Trophoblast cell (in vitro differentiated cells and primary cell): Measurements from ENCODE around the gene BOK.

Experiments
- DNase-seq, 2 donors: peaks; one replicate each; pipeline ENCODE4 v3.0.0-alpha.2; 2016
- H2AFZ ChIP-seq: 2 replicates; pipeline ENCODE4 v1.6.1; 2013; ENCODE audit warnings: low read length, moderate library complexity, mild to moderate bottlenecking; ENCODE audit not compliant: insufficient read depth, poor library complexity
- H2AK5ac ChIP-seq: 2 replicates; pipeline ENCODE4 v1.6.1; 2013; ENCODE audit warnings: mild to moderate bottlenecking, low read length
- H2BK120ac ChIP-seq: 2 replicates; pipeline ENCODE4 v1.6.1; 2013; ENCODE audit warnings: low read length, mild to moderate bottlenecking, moderate library complexity; ENCODE audit not compliant: insufficient read depth, poor library complexity
- H2BK12ac ChIP-seq: 2 replicates; pipeline ENCODE4 v1.6.1; 2013; ENCODE audit warnings: mild to moderate bottlenecking, low read length, moderate library complexity
- H2BK5ac ChIP-seq: 2 replicates; pipeline ENCODE4 v1.6.1; 2013; ENCODE audit warnings: low read length, low read depth, moderate library complexity, mild to moderate bottlenecking; ENCODE audit not compliant: poor library complexity
- H3K14ac ChIP-seq: 2 replicates; pipeline ENCODE4 v1.6.1; 2013; ENCODE audit warnings: mild to moderate bottlenecking, low read length
- H3K18ac ChIP-seq: 2 replicates; pipeline ENCODE4 v1.6.1; 2013; ENCODE audit warnings: mild to moderate bottlenecking, low read length
- H3K23ac ChIP-seq: 2 replicates; pipeline ENCODE4 v1.6.1; 2013; ENCODE audit warnings: low read length
- H3K27ac ChIP-seq: 2 replicates; pipeline ENCODE4 v1.5.1; 2013; ENCODE audit warnings: low read depth, mild to moderate bottlenecking, inconsistent platforms, low read length, moderate library complexity
- H3K27me3 ChIP-seq: 2 replicates; pipeline ENCODE4 v1.6.1; 2013; ENCODE audit warnings: inconsistent platforms, mild to moderate bottlenecking, low read length, moderate library complexity; ENCODE audit not compliant: insufficient read depth
- H3K36me3 ChIP-seq, 2 experiments: 1 replicate in 1 of 2; 2 replicates in 1 of 2; pipeline ENCODE4 v1.6.1; 2013; ENCODE audit warnings: low read length in 2 of 2, mild to moderate bottlenecking in 2 of 2, moderate library complexity in 1 of 2; ENCODE audit not compliant: insufficient read depth in 2 of 2, control insufficient read depth in 1 of 2
- H3K4ac ChIP-seq: 2 replicates; pipeline ENCODE4 v1.6.1; 2013; ENCODE audit warnings: low read depth, mild to moderate bottlenecking, low read length, moderate library complexity
- H3K4me1 ChIP-seq, 2 experiments: 1 replicate in 1 of 2; 2 replicates in 1 of 2; pipeline ENCODE4 v1.6.1; 2013; ENCODE audit warnings: low read length in 2 of 2, mild to moderate bottlenecking in 2 of 2, moderate library complexity in 1 of 2; ENCODE audit not compliant: insufficient read depth in 2 of 2, control insufficient read depth in 1 of 2
- H3K4me2 ChIP-seq: 2 replicates; pipeline ENCODE4 v1.6.1; 2013; ENCODE audit warnings: inconsistent platforms, mild to moderate bottlenecking, low read length, moderate library complexity
- H3K4me3 ChIP-seq: 2 replicates; pipeline ENCODE4 v1.5.1; 2013; ENCODE audit warnings: mild to moderate bottlenecking, low read depth, low read length, inconsistent platforms
- H3K79me1 ChIP-seq: one replicate; pipeline ENCODE4 v1.6.1; 2013; ENCODE audit warnings: low read length
- H3K79me2 ChIP-seq: 2 replicates; pipeline ENCODE4 v1.6.1; 2013; ENCODE audit warnings: low read length, mild to moderate bottlenecking; ENCODE audit not compliant: control insufficient read depth, insufficient read depth, poor library complexity
- H3K9ac ChIP-seq: 2 replicates; pipeline ENCODE4 v1.6.1; 2013; ENCODE audit warnings: mild to moderate bottlenecking, low read length
- H3K9me3 ChIP-seq: 2 replicates; pipeline ENCODE4 v1.6.1; 2013; ENCODE audit warnings: low read depth, mild to moderate bottlenecking, control low read depth, inconsistent platforms, low read length; ENCODE audit not compliant: insufficient read depth
- H4K12ac ChIP-seq: 2 replicates; pipeline ENCODE4 v1.6.1; 2013; ENCODE audit warnings: low read depth, mild to moderate bottlenecking, low read length, moderate library complexity
- H4K8ac ChIP-seq: 2 replicates; pipeline ENCODE4 v1.6.1; 2013; ENCODE audit warnings: low read depth, mild to moderate bottlenecking, low read length, moderate library complexity
- H4K91ac ChIP-seq: one replicate; pipeline ENCODE4 v1.6.1; 2013; ENCODE audit warnings: low read depth, mild to moderate bottlenecking, low read length, moderate library complexity
- WGBS: extraction: QIAGEN DNeasy Blood & Tissue Kit; methylation state at CpG from one replicate; pipeline ENCODE4 v1.1.7; 2013; ENCODE audit warnings: missing lambda C conversion rate; ENCODE audit not compliant: insufficient read length, insufficient coverage; ENCODE audit errors: extremely low coverage; 5-methylcytosine and 5-hydroxymethylcytosine counted together

The BOK gene

DNA sequence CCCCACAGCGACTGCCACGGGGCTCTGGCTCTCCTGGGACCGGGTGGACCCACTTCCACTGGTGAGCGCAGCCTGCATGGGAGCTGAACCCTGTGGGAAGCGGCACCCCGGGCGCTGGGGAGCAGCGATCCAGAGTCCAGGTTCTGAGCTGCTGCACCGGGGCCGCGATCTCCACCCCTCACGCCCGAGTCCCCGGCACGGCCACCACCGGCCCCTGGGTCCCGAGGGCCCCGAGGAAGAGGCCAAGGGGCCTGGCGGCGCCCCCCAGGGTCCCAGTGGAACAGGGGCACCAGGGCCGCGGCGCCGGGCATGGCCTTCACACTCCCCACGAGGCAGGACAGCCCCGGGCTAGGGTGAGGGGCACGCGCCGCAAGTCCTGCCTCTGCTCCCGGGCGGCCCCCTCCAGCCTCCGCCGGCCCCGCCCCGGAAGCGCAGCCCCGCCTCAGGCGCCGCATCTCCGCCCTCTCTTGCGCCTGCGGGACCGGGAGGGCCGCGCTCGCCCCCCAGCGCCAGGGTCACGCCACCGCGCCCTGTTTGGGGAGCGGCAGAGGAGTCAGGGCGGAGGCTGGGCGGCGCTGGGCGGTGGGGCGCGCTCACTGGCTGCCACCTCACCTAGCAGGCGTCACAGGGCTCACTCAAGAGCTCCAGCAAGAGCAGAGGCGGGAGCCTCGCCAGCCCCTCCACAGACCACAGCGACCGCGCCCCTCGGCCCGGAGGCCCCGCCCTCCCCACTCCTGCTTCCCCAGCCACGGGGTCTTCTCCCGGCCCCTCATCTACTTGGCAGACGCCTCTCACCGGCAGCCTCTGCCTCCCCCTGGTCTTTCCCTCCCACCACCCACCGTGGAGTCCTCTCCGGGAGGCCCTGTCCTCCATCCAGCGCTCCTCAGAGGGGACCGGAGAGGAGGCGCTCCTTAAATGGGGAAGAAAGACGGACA is 51.6 kb downstream of the BOK start:
- peaks cover 19 to 27% of the 10 kb centered on the region in 2 experiments for H3K36me3 ChIP-seq
- peak overlapping the region; percentile 98 for H2AFZ ChIP-seq
- peak overlapping the region; percentile 64 for H2BK5ac ChIP-seq
- H3K18ac ChIP-seq: peak overlapping the region; percentile 85
- H3K79me1 ChIP-seq: peaks cover 7% of the 10 kb centered on the region
- peak overlapping the region; percentile 95 for H3K14ac ChIP-seq
- peak overlapping the region; percentile 60 for H3K4me3 ChIP-seq
- peak overlapping the region; percentile 88 for H2BK12ac ChIP-seq
- H3K9me3 ChIP-seq: no peaks in the 10 kb centered on the region
- peak overlapping the region; percentile 81 for H2BK120ac ChIP-seq
- H3K27ac ChIP-seq: no peak overlapping the region
- H3K4ac ChIP-seq: peak overlapping the region; percentile 77
- peak overlapping the region; percentile 94 for H4K8ac ChIP-seq
- WGBS: no CpG with 5 or more reads among the region's 76 CpGs
- peaks cover 3 to 6% of the 10 kb centered on the region in 2 experiments for H3K4me1 ChIP-seq
- no peaks in the 10 kb centered on the region for H3K27me3 ChIP-seq
- peak overlapping the region; percentile 82 for H3K4me2 ChIP-seq
- peaks cover 8% of the 10 kb centered on the region for H3K79me2 ChIP-seq
- H3K23ac ChIP-seq: no peak overlapping the region
- peak; percentile 76 to 88 for DNase-seq
- H4K12ac ChIP-seq: peak overlapping the region; percentile 94
- H4K91ac ChIP-seq: peak overlapping the region; percentile 91
- peak overlapping the region; percentile 97 for H2AK5ac ChIP-seq
- peak overlapping the region; percentile 72 for H3K9ac ChIP-seq

DNA sequence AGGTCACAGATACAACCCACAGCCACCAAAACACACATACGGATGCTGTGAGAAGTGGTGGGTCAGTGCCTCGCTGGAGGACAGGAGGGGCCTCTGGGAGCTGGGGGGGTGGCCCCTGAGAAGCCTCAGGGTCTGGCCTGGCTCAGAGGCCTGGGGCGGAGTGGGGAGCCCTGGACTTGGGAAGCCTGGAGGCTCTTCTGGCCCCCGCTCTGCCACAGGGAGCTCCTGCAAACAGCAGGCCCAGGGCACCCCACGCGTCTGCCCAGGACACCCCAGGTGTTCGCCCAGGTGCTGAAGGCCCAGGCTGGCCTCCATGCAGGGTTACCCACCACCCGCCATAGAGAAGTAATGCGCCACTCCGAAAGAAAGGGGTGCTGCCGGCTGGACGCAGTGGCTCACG is 52.5 kb downstream of the BOK start:
- Histone ChIP-seq H3K9me3 (no peaks in the 10 kb centered on the region), H2AFZ (no peak overlapping the region), H3K27me3 (no peaks in the 10 kb centered on the region), H3K79me1 (peaks cover 7% of the 10 kb centered on the region), H3K4me2 (no peak overlapping the region), H3K4me3 (no peak overlapping the region), H3K23ac (no peak overlapping the region), H4K91ac (no peak overlapping the region), H3K4ac (no peak overlapping the region), H3K79me2 (peaks cover 8% of the 10 kb centered on the region), H4K12ac (peak overlapping the region; percentile 72), H3K4me1 (peaks cover 3 to 6% of the 10 kb centered on the region in 2 experiments), H2BK120ac (no peak overlapping the region), H3K9ac (no peak overlapping the region), H2BK12ac (no peak overlapping the region), H2BK5ac (no peak overlapping the region), H3K36me3 (peaks cover 15 to 26% of the 10 kb centered on the region in 2 experiments), H2AK5ac (no peak overlapping the region), H3K18ac (no peak overlapping the region), H3K27ac (no peak overlapping the region), H3K14ac (no peak overlapping the region), H4K8ac (peak overlapping the region; percentile 33)
- no CpG with 5 or more reads among the region's 13 CpGs for WGBS
- no peak for DNase-seq

GRCh38 chr2:241612156-241613016 is 53.8 kb downstream of the BOK start:
- no peak for DNase-seq
- H2BK12ac ChIP-seq: no peak overlapping the region
- no peaks in the 10 kb centered on the region for H3K27me3 ChIP-seq
- H4K8ac ChIP-seq: no peak overlapping the region
- H3K4me3 ChIP-seq: no peak overlapping the region
- WGBS: no CpG with 5 or more reads among the region's 20 CpGs
- H3K4ac ChIP-seq: no peak overlapping the region
- H2BK5ac ChIP-seq: no peak overlapping the region
- no peak overlapping the region for H3K23ac ChIP-seq
- H3K79me2 ChIP-seq: peaks cover 8% of the 10 kb centered on the region
- no peak overlapping the region for H4K91ac ChIP-seq
- no peak overlapping the region for H2BK120ac ChIP-seq
- H3K9me3 ChIP-seq: no peaks in the 10 kb centered on the region
- no peak overlapping the region for H3K14ac ChIP-seq
- H2AK5ac ChIP-seq: no peak overlapping the region
- H3K9ac ChIP-seq: no peak overlapping the region
- no peak overlapping the region for H3K27ac ChIP-seq
- no peak overlapping the region for H3K4me2 ChIP-seq
- H3K79me1 ChIP-seq: peaks cover 7% of the 10 kb centered on the region
- H4K12ac ChIP-seq: no peak overlapping the region
- H3K4me1 ChIP-seq: peaks cover 3 to 6% of the 10 kb centered on the region in 2 experiments
- peaks cover 7 to 15% of the 10 kb centered on the region in 2 experiments for H3K36me3 ChIP-seq
- H2AFZ ChIP-seq: no peak overlapping the region
- no peak overlapping the region for H3K18ac ChIP-seq

GRCh38 chr2:241613017-241613780 is 54.7 kb downstream of the BOK start:
- H3K9ac ChIP-seq: no peak overlapping the region
- H4K91ac ChIP-seq: no peak overlapping the region
- no peak overlapping the region for H2AK5ac ChIP-seq
- no peak overlapping the region for H3K4ac ChIP-seq
- H3K4me1 ChIP-seq: peaks cover 6 to 7% of the 10 kb centered on the region in 2 experiments
- H2BK120ac ChIP-seq: no peak overlapping the region
- H3K18ac ChIP-seq: no peak overlapping the region
- H3K23ac ChIP-seq: no peak overlapping the region
- no peak overlapping the region for H3K4me2 ChIP-seq
- H3K79me2 ChIP-seq: peaks cover 8% of the 10 kb centered on the region
- WGBS: no CpG with 5 or more reads among the region's 15 CpGs
- no peak overlapping the region for H2BK12ac ChIP-seq
- H3K27ac ChIP-seq: no peak overlapping the region
- H4K8ac ChIP-seq: no peak overlapping the region
- H3K4me3 ChIP-seq: no peak overlapping the region
- no peak overlapping the region for H2AFZ ChIP-seq
- H2BK5ac ChIP-seq: no peak overlapping the region
- no peak overlapping the region for H4K12ac ChIP-seq
- peaks cover 7% of the 10 kb centered on the region for H3K79me1 ChIP-seq
- H3K36me3 ChIP-seq: peaks cover 4 to 9% of the 10 kb centered on the region in 2 experiments
- no peak for DNase-seq
- no peaks in the 10 kb centered on the region for H3K9me3 ChIP-seq
- H3K14ac ChIP-seq: no peak overlapping the region
- no peaks in the 10 kb centered on the region for H3K27me3 ChIP-seq
